HG02759 (cell line): ENCODE data around the gene SNX5.

Experiments used
- ATAC-seq: cut with Tn5 transposase; IDR thresholded peaks from one replicate; pipeline ENCODE4 v1.9.1; 2021; ENCODE audit warnings: mild to moderate bottlenecking, moderate library complexity; ENCODE audit not compliant: unreplicated experiment

SNX5 gene

GRCh38 chr20:17968366-17969277 is at the start of gene SNX5, which contains the start of gene MGME1:
SNX5 (minus strand) TSS chr20:17968794; CDS start chr20:17968425, 369 bp downstream.
MGME1 (plus strand) TSS chr20:17969018; CDS start chr20:17969860, 842 bp downstream.
- ATAC-seq = peak; percentile 81

- no peak for ATAC-seq
Observed at GRCh38 chr20:18018100-18018499, 49.5 kb upstream of the SNX5 start.

- ATAC-seq = no peak
Observed at GRCh38 chr20:18016772-18017171, 48.2 kb upstream of the SNX5 start.

- ATAC-seq = no peak
Observed at GRCh38 chr20:18014411-18014810, 45.8 kb upstream of the SNX5 start.

- ATAC-seq = no peak
Observed at GRCh38 chr20:18012901-18013300, 44.3 kb upstream of the SNX5 start.

- no peak for ATAC-seq
Observed at GRCh38 chr20:18011951-18012645, 43.5 kb upstream of the SNX5 start.

GRCh38 chr20:18011482-18011881 is 42.9 kb upstream of the SNX5 start:
- ATAC-seq = no peak

GRCh38 chr20:18009116-18009515 is 40.5 kb upstream of the SNX5 start:
- ATAC-seq = no peak

GRCh38 chr20:18007534-18008292 is 39.1 kb upstream of the SNX5 start:
- no peak for ATAC-seq

GRCh38 chr20:18006684-18007083 is 38.1 kb upstream of the SNX5 start:
- no peak for ATAC-seq

GRCh38 chr20:18005990-18006364 is 37.4 kb upstream of the SNX5 start:
- no peak for ATAC-seq

GRCh38 chr20:18005170-18005989 is 36.8 kb upstream of the SNX5 start:
- ATAC-seq = peak; percentile 93

- ATAC-seq = no peak
Observed at GRCh38 chr20:18004384-18005031, 35.9 kb upstream of the SNX5 start.

GRCh38 chr20:18003897-18004296 is 35.3 kb upstream of the SNX5 start:
- ATAC-seq = peak; percentile 46

GRCh38 chr20:18001131-18001921 is 32.7 kb upstream of the SNX5 start:
- no peak for ATAC-seq

GRCh38 chr20:17999566-17999965 is 31.0 kb upstream of the SNX5 start:
- ATAC-seq = no peak

- ATAC-seq = no peak
Observed at GRCh38 chr20:17998446-17998845, 29.9 kb upstream of the SNX5 start.

- no peak for ATAC-seq
Observed at GRCh38 chr20:17995967-17996819, 27.6 kb upstream of the SNX5 start.
